ENCODE results near the gene ETNK2. TPM values are rescaled to one million over a fixed set of nuclear protein-coding genes. Genes with fewer than 3 reads are reported as not detected.
A peak's percentile ranks its signal among the peaks of the same experiment; 100 is the strongest.

ETNK2 gene
- total and polyA plus RNA-seq, 2 of the 13 experiments (the other 11 are each of a cell fraction or from before 2014, with no cell fraction given) = 15.5 to 42.8 TPM

DNA sequence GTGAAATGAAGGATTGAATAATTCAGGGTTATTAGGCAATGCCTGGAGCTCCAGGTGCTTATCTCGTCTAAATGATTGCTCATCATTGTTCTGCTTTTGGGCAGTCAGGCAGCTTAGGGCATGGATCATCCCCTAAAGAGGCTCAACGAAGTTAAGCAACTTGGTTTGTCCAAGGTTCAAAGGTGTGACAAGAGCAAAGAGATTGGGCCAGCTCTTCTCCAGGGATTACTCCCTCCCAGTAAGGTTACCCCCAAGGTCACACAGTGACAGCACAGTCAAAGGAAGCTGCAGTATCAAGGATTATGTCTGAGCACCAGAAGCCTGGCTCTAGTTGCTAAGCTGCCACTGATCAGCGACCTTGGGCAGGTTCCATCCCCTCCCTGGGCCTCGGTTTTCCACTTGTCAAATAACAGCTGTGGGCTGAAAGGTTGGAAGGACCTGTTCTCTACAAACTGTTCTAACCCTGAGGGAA lies 6.8 kb downstream of the ETNK2 start (continued):
- TF ChIP-seq, protein P1, sequence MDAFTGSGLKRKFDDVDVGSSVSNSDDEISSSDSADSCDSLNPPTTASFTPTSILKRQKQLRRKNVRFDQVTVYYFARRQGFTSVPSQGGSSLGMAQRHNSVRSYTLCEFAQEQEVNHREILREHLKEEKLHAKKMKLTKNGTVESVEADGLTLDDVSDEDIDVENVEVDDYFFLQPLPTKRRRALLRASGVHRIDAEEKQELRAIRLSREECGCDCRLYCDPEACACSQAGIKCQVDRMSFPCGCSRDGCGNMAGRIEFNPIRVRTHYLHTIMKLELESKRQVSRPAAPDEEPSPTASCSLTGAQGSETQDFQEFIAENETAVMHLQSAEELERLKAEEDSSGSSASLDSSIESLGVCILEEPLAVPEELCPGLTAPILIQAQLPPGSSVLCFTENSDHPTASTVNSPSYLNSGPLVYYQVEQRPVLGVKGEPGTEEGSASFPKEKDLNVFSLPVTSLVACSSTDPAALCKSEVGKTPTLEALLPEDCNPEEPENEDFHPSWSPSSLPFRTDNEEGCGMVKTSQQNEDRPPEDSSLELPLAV (CRISPR knock-in tag; conservative IDR thresholded peaks at IDR 0.05; ENCODE audit: low read depth) = no peak
- no peak for TF ChIP-seq HMGA1 (CRISPR knock-in tag; conservative IDR thresholded peaks at IDR 0.05)
- TF ChIP-seq HNRNPL (IDR thresholded peaks at IDR 0.05; ENCODE audit: low read depth, low read length) = no peak
- TF ChIP-seq, protein P2, sequence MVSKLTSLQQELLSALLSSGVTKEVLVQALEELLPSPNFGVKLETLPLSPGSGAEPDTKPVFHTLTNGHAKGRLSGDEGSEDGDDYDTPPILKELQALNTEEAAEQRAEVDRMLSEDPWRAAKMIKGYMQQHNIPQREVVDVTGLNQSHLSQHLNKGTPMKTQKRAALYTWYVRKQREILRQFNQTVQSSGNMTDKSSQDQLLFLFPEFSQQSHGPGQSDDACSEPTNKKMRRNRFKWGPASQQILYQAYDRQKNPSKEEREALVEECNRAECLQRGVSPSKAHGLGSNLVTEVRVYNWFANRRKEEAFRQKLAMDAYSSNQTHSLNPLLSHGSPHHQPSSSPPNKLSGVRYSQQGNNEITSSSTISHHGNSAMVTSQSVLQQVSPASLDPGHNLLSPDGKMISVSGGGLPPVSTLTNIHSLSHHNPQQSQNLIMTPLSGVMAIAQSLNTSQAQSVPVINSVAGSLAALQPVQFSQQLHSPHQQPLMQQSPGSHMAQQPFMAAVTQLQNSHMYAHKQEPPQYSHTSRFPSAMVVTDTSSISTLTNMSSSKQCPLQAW (CRISPR knock-in tag; IDR thresholded peaks at IDR 0.05) = no peak
- TF ChIP-seq FOXM1 (CRISPR knock-in tag; IDR thresholded peaks at IDR 0.05) = no peak
- no peak for TF ChIP-seq YY1 (IDR thresholded peaks at IDR 0.05; ENCODE audit: insufficient read depth, insufficient replicate concordance, low read depth, low read length)
- no peak for TF ChIP-seq NBN (conservative IDR thresholded peaks at IDR 0.05)
- TF ChIP-seq ZNF124 (CRISPR knock-in tag; IDR thresholded peaks at IDR 0.05) = no peak
- TF ChIP-seq RNF2 (conservative IDR thresholded peaks at IDR 0.05; ENCODE audit: low read depth) = no peak
- peak; percentile 99 for TF ChIP-seq PITX1 (CRISPR knock-in tag; IDR thresholded peaks at IDR 0.05)
- no peak for TF ChIP-seq NFE2 (CRISPR knock-in tag; IDR thresholded peaks at IDR 0.05)
- no peak for TF ChIP-seq ZNF670 (CRISPR knock-in tag; IDR thresholded peaks at IDR 0.05; ENCODE audit: borderline replicate concordance)
- TF ChIP-seq, protein P3, sequence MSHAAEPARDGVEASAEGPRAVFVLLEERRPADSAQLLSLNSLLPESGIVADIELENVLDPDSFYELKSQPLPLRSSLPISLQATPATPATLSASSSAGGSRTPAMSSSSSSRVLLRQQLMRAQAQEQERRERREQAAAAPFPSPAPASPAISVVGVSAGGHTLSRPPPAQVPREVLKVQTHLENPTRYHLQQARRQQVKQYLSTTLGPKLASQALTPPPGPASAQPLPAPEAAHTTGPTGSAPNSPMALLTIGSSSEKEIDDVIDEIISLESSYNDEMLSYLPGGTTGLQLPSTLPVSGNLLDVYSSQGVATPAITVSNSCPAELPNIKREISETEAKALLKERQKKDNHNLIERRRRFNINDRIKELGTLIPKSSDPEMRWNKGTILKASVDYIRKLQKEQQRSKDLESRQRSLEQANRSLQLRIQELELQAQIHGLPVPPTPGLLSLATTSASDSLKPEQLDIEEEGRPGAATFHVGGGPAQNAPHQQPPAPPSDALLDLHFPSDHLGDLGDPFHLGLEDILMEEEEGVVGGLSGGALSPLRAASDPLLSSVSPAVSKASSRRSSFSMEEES (CRISPR knock-in tag; IDR thresholded peaks at IDR 0.05) = peak; percentile 73; the same call in 1 of the 2 replicates
- no peak; the same call in 1 of the 2 replicates for TF ChIP-seq MEIS2 (CRISPR knock-in tag; IDR thresholded peaks at IDR 0.05)
- no peak for TF ChIP-seq MTF1 (CRISPR knock-in tag; IDR thresholded peaks at IDR 0.05)
- TF ChIP-seq ZNF530 (CRISPR knock-in tag; IDR thresholded peaks at IDR 0.05; ENCODE audit: low read depth) = no peak
- no peak for TF ChIP-seq HDAC6 (IDR thresholded peaks at IDR 0.05; ENCODE audit: low read depth, low read length)
- peak; percentile 83; the same call in 1 of the 2 replicates for TF ChIP-seq SMAD3 (CRISPR knock-in tag; IDR thresholded peaks at IDR 0.05)
- TF ChIP-seq, protein P4, sequence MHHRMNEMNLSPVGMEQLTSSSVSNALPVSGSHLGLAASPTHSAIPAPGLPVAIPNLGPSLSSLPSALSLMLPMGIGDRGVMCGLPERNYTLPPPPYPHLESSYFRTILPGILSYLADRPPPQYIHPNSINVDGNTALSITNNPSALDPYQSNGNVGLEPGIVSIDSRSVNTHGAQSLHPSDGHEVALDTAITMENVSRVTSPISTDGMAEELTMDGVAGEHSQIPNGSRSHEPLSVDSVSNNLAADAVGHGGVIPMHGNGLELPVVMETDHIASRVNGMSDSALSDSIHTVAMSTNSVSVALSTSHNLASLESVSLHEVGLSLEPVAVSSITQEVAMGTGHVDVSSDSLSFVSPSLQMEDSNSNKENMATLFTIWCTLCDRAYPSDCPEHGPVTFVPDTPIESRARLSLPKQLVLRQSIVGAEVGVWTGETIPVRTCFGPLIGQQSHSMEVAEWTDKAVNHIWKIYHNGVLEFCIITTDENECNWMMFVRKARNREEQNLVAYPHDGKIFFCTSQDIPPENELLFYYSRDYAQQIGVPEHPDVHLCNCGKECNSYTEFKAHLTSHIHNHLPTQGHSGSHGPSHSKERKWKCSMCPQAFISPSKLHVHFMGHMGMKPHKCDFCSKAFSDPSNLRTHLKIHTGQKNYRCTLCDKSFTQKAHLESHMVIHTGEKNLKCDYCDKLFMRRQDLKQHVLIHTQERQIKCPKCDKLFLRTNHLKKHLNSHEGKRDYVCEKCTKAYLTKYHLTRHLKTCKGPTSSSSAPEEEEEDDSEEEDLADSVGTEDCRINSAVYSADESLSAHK (CRISPR knock-in tag; IDR thresholded peaks at IDR 0.05; ENCODE audit: borderline replicate concordance) = no peak
- no peak for TF ChIP-seq ZFX (CRISPR knock-in tag; IDR thresholded peaks at IDR 0.05; ENCODE audit: low read depth)
- no peak for TF ChIP-seq DR1 (CRISPR knock-in tag; IDR thresholded peaks at IDR 0.05)
- TF ChIP-seq, protein P5, sequence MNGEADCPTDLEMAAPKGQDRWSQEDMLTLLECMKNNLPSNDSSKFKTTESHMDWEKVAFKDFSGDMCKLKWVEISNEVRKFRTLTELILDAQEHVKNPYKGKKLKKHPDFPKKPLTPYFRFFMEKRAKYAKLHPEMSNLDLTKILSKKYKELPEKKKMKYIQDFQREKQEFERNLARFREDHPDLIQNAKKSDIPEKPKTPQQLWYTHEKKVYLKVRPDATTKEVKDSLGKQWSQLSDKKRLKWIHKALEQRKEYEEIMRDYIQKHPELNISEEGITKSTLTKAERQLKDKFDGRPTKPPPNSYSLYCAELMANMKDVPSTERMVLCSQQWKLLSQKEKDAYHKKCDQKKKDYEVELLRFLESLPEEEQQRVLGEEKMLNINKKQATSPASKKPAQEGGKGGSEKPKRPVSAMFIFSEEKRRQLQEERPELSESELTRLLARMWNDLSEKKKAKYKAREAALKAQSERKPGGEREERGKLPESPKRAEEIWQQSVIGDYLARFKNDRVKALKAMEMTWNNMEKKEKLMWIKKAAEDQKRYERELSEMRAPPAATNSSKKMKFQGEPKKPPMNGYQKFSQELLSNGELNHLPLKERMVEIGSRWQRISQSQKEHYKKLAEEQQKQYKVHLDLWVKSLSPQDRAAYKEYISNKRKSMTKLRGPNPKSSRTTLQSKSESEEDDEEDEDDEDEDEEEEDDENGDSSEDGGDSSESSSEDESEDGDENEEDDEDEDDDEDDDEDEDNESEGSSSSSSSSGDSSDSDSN (CRISPR knock-in tag; IDR thresholded peaks at IDR 0.05) = peak; percentile 37; the same call in 1 of the 2 replicates
